ENCODE results near the gene FAU. TPM values are rescaled to one million over a fixed set of nuclear protein-coding genes. Genes with fewer than 3 reads are reported as not detected.

FAU gene
- total RNA-seq, 1 experiment from 2014 or later: 1,073 TPM

GRCh38 chr11:65096926-65097325 is 25.0 kb downstream of the FAU start:
- DNase-seq (ENCODE audit: low read depth, low spot score) (no peak), ATAC-seq (peak; percentile 11)
- Histone ChIP-seq H2AFZ (ENCODE audit: low read depth, low read length, poor library complexity, severe bottlenecking) (no peak overlapping the region), H3K9ac (ENCODE audit: low read length) (peak overlapping the region; percentile 77), H3K4me3 (replicated peaks in 1 of 2; ENCODE audit: low read depth in 1 of 2, low read length in 2 of 2) (peak overlapping the region; percentile 74 to 78), H3K27me3 (ENCODE audit: insufficient read depth, low read length) (no peaks in the 10 kb centered on the region), H3K9me3 (ENCODE audit: control insufficient read depth in 1 of 2, insufficient read depth in 1 of 2, low read depth in 1 of 2, low read length in 2 of 2) (no peaks in the 10 kb centered on the region), H3K4me1 (ENCODE audit: control insufficient read depth in 1 of 2, insufficient read depth in 2 of 2, low read length in 2 of 2) (peaks cover 3 to 12% of the 10 kb centered on the region in 2 experiments; a peak in 3 of 4 replicates), H4K20me1 (ENCODE audit: insufficient read depth) (no peaks in the 10 kb centered on the region), H3K9me2 (ENCODE audit: insufficient read depth) (no peaks in the 10 kb centered on the region), H3K4me2 (ENCODE audit: low read length) (peak overlapping the region; percentile 88), H3K79me2 (ENCODE audit: insufficient read depth, low read length) (peaks cover 23% of the 10 kb centered on the region), H3K27ac (ENCODE audit: low read depth, low read length) (no peak overlapping the region), H3K36me3 (ENCODE audit: control insufficient read depth in 1 of 2, insufficient read depth in 2 of 2, low read length in 2 of 2) (peaks cover 3 to 6% of the 10 kb centered on the region in 2 experiments; a peak in 2 of 4 replicates)
- ChIA-PET CTCF (interaction anchor here (1.1 to 1.7 kb wide), 2 partner anchors 11 to 13 kb away, joined by 3 to 14 read pairs; no protein-coding TSS in a partner anchor), RAD21 (ENCODE audit: low non-redundant PET in 1 of 2, low total read pairs in 2 of 2, uncharacterized antibody in 2 of 2, unreplicated experiment in 2 of 2) (interaction anchor here in 1 of 2 experiments (0.6 kb wide), 1 partner anchor 443 kb away, joined by 3 read pairs; no protein-coding TSS in a partner anchor), POLR2A (interaction anchor here (3.2 kb wide), 1 partner anchor 14 kb away, joined by 21 read pairs; the partner anchor contains the start of gene TM7SF2)
- intact Hi-C loops (cut with micrococcal nuclease): loop anchor here (1.0 to 5.0 kb wide), 2 partner anchors 13 to 85 kb away; partner anchors contain the start of genes ARL2, CDCA5 and ZFPL1
- TF ChIP-seq CEBPB (IDR thresholded peaks at IDR 0.05; ENCODE audit: low read depth) (no peak), EGR1 (IDR thresholded peaks at IDR 0.05; ENCODE audit: low read depth) (no peak), FOSL1 (IDR thresholded peaks at IDR 0.05; ENCODE audit: low read depth) (no peak), SIN3A (IDR thresholded peaks at IDR 0.05; ENCODE audit: low read depth) (no peak), JUND (IDR thresholded peaks at IDR 0.05) (no peak), POLR2A (IDR thresholded peaks at IDR 0.05; ENCODE audit: borderline replicate concordance, extremely low read depth, insufficient read depth, insufficient read length) (no peak), SP1 (IDR thresholded peaks at IDR 0.05; ENCODE audit: low read depth) (no peak), RAD21 (IDR thresholded peaks at IDR 0.05; ENCODE audit: low read depth) (no peak), POLR2AphosphoS5 (IDR thresholded peaks at IDR 0.05; ENCODE audit: low read depth, low read length) (no peak), SRF (IDR thresholded peaks at IDR 0.05; ENCODE audit: low read depth) (no peak), ATF3 (IDR thresholded peaks at IDR 0.05) (no peak), CTCF (IDR thresholded peaks at IDR 0.05 in 2 of 3, conservative IDR thresholded peaks at IDR 0.05 in 1 of 3; ENCODE audit: borderline replicate concordance in 1 of 3, insufficient read depth in 1 of 3, low read depth in 2 of 3, low read length in 2 of 3) (no peak), ZNF274 (IDR thresholded peaks at IDR 0.05; ENCODE audit: low read depth, low read length) (no peak), REST (IDR thresholded peaks at IDR 0.05; ENCODE audit: low read depth) (no peak), EZH2phosphoT487 (IDR thresholded peaks at IDR 0.05; ENCODE audit: borderline replicate concordance) (no peak)
- TSS peak; percentile 50 for BruUV-seq (replicated peaks)

Measured in HCT116 (cell line).